NCI-H2196 treated with DMSO at 0.1 percent for 48 hours (cell line): ENCODE results near the gene SULT4A1.
A peak's percentile ranks its signal among the peaks of the same experiment; 100 is the strongest.

Experiments used
- DNase-seq: peaks from one replicate; lab custom pipeline; 2025; ENCODE audit not compliant: unreplicated experiment; lab: John Stamatoyannopoulos, UW

The SULT4A1 gene

GRCh38 chr22:43828998-43829782 lies 33.1 kb downstream of the SULT4A1 start:
- DNase-seq, result no peak

- no peak for DNase-seq
These were observed 33.7 kb downstream of the SULT4A1 start for GRCh38 chr22:43828725-43828997.

GRCh38 chr22:43827926-43828724 lies 34.2 kb downstream of the SULT4A1 start:
- no peak for DNase-seq

- DNase-seq, result no peak
These were observed 35.1 kb downstream of the SULT4A1 start for GRCh38 chr22:43827003-43827735.

- peak; percentile 11 for DNase-seq
These were observed 35.9 kb downstream of the SULT4A1 start for GRCh38 chr22:43826142-43827002.

GRCh38 chr22:43825651-43826050 lies 36.7 kb downstream of the SULT4A1 start:
- DNase-seq, result no peak

GRCh38 chr22:43824724-43825420 lies 37.4 kb downstream of the SULT4A1 start:
- no peak for DNase-seq

- no peak for DNase-seq
These were observed 38.2 kb downstream of the SULT4A1 start for GRCh38 chr22:43823911-43824665.

- peak; percentile 40 for DNase-seq
These were observed 38.9 kb downstream of the SULT4A1 start for GRCh38 chr22:43823353-43823908.

- DNase-seq, result no peak
These were observed 40.5 kb downstream of the SULT4A1 start for GRCh38 chr22:43821606-43822425.

- DNase-seq, result no peak
These were observed 41.5 kb downstream of the SULT4A1 start for GRCh38 chr22:43820651-43821305.

- DNase-seq, result no peak
These were observed 42.2 kb downstream of the SULT4A1 start for GRCh38 chr22:43819931-43820640.

- DNase-seq, result no peak
These were observed 42.8 kb downstream of the SULT4A1 start for GRCh38 chr22:43819421-43819921.

- DNase-seq, result no peak
These were observed 43.3 kb downstream of the SULT4A1 start for GRCh38 chr22:43818981-43819380.

- no peak for DNase-seq
These were observed 44.9 kb downstream of the SULT4A1 start for GRCh38 chr22:43817402-43817801.

GRCh38 chr22:43814264-43814663 lies 48.0 kb downstream of the SULT4A1 start:
- DNase-seq, result no peak

- DNase-seq, result no peak
These were observed 49.4 kb downstream of the SULT4A1 start for GRCh38 chr22:43812890-43813289.
